IPS DF 6.9 (cell line): ENCODE results near the gene NEURL1B.
"Not testable (repeated sequence)": the region's sequence is repeated elsewhere in the genome, so short reads cannot be mapped to it uniquely, and the experiment has no call there.

Experiments
- DNase-seq: peaks from one replicate; pipeline ENCODE4 v3.0.0-alpha.2; 2013; ENCODE audit warnings: low read depth, low spot score
- H3K27ac ChIP-seq: one replicate; pipeline ENCODE4 v1.5.1; 2013; ENCODE audit warnings: low read length, control low read depth
- H3K27me3 ChIP-seq: 2 replicates; pipeline ENCODE4 v1.6.1; 2013; ENCODE audit warnings: mild to moderate bottlenecking, low read length; ENCODE audit not compliant: control insufficient read depth, insufficient read depth
- H3K36me3 ChIP-seq: 2 replicates; pipeline ENCODE4 v1.6.1; 2013; ENCODE audit warnings: low read length; ENCODE audit not compliant: control insufficient read depth, insufficient read depth
- H3K4me1 ChIP-seq: 2 replicates; pipeline ENCODE4 v1.6.1; 2013; ENCODE audit warnings: low read length; ENCODE audit not compliant: control insufficient read depth, insufficient read depth
- H3K4me3 ChIP-seq: 2 replicates; pipeline ENCODE4 v1.5.1; 2013; ENCODE audit warnings: mild to moderate bottlenecking, low read length
- H3K9me3 ChIP-seq: 2 replicates; pipeline ENCODE4 v1.6.1; 2013; ENCODE audit warnings: low read length, inconsistent platforms; ENCODE audit not compliant: control insufficient read depth, insufficient read depth
- WGBS: extraction: QIAGEN DNeasy Blood & Tissue Kit; methylation state at CpG from one replicate; pipeline ENCODE4 v1.1.7; 2013; ENCODE audit warnings: mixed read lengths, missing lambda C conversion rate; ENCODE audit not compliant: insufficient read length, insufficient coverage; 5-methylcytosine and 5-hydroxymethylcytosine counted together

Gene NEURL1B

GRCh38 chr5:172598251-172599203 is 42.5 kb upstream of the NEURL1B start:
- no peak overlapping the region for H3K27ac ChIP-seq
- no peak for DNase-seq
- H3K4me1 ChIP-seq, result peaks cover 2% of the 10 kb centered on the region; the same call in 1 of the 2 replicates
- H3K27me3 ChIP-seq, result no peaks in the 10 kb centered on the region
- H3K9me3 ChIP-seq, result no peaks in the 10 kb centered on the region
- no peaks in the 10 kb centered on the region for H3K36me3 ChIP-seq
- H3K4me3 ChIP-seq, result no peak overlapping the region
- WGBS, result no CpG with 5 or more reads among the region's 18 CpGs

DNA sequence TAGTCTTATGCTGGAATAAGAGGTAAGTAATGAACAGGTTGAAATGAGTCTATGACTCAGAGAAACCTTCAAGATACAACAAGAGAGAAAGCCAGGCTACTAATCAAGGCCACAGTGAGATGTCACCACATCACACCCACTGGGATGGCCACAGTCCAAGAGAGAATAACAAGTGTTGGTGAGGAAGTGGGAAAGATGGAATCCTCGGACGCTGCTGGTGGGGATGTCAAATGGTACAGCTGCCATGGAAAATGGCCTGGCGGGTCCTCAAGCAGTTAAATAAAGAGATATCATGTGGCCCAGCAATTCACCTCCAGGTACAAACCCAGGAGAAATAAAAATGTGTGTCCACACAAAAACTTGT is 41.9 kb upstream of the NEURL1B start:
- DNase-seq, result no peak
- WGBS, result no CpG with 5 or more reads among the region's 3 CpGs
- Histone ChIP-seq H3K4me3 (no peak overlapping the region), H3K9me3 (no peaks in the 10 kb centered on the region), H3K4me1 (peaks cover 2% of the 10 kb centered on the region; the same call in 1 of the 2 replicates), H3K27ac (no peak overlapping the region), H3K27me3 (no peaks in the 10 kb centered on the region), H3K36me3 (no peaks in the 10 kb centered on the region)

DNA sequence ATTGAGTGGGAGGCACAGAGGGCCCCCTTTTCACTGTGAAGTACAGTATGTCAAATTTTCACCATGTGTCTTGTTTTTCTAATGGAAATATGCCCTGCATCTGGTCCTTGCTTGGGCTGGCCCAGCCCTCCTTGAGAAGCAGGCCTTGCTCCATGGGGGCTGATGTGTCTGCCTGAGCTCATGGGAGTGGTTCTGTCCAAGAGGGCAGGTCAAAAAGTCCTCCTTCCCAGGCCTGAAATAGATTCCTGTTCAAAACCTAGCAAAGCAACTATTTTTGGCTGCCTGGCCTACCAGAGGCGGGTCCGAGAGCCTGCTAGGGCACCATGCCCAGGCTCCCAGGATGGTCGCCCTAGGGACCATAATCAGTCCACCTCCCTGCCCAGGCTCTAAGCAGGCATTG is 40.5 kb upstream of the NEURL1B start:
- no peaks in the 10 kb centered on the region for H3K36me3 ChIP-seq
- no CpG with 5 or more reads among the region's 3 CpGs for WGBS
- no peak for DNase-seq
- no peaks in the 10 kb centered on the region for H3K9me3 ChIP-seq
- no peak overlapping the region for H3K27ac ChIP-seq
- no peak overlapping the region for H3K4me3 ChIP-seq
- H3K4me1 ChIP-seq, result peaks cover 2% of the 10 kb centered on the region; the same call in 1 of the 2 replicates
- H3K27me3 ChIP-seq, result no peaks in the 10 kb centered on the region

- H3K4me1 ChIP-seq, H3K27me3 ChIP-seq, H3K9me3 ChIP-seq, H3K4me3 ChIP-seq, H3K36me3 ChIP-seq, H3K27ac ChIP-seq, DNase-seq: not testable (repeated sequence)
- no CpG with 5 or more reads among the region's 7 CpGs for WGBS
Measured at GRCh38 chr5:172601576-172601975, 39.5 kb upstream of the NEURL1B start.

DNA sequence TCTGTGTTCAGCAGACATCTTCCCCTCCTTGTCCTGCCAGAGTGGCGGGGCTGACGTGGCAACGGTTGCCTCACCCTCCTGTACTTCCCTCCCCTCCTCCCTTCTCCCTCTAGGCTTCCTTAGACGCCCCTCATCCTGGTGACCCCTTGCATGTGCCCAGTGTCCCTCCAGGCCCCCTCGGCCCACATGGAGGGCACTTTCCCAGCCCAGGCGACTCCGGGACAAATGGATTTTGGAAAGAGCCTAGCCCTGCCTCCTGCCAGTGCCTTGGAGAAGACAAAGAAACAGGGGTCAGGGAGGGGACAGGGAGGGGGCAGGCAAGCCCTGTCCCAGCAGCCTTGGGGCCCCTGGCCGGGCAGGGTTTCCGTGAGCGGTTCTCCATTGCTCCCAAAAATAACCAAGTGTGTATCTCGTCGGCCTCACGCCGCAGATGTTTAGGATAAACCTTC is 38.3 kb upstream of the NEURL1B start:
- whole genome bisulfite sequencing, result no CpG with 5 or more reads among the region's 14 CpGs
- no peaks in the 10 kb centered on the region for H3K27me3 ChIP-seq
- H3K4me1 ChIP-seq, result peaks cover 4% of the 10 kb centered on the region; the same call in 1 of the 2 replicates
- H3K9me3 ChIP-seq, result no peaks in the 10 kb centered on the region
- DNase-seq, result no peak
- no peak overlapping the region for H3K27ac ChIP-seq
- H3K4me3 ChIP-seq, result no peak overlapping the region
- H3K36me3 ChIP-seq, result no peaks in the 10 kb centered on the region

DNA sequence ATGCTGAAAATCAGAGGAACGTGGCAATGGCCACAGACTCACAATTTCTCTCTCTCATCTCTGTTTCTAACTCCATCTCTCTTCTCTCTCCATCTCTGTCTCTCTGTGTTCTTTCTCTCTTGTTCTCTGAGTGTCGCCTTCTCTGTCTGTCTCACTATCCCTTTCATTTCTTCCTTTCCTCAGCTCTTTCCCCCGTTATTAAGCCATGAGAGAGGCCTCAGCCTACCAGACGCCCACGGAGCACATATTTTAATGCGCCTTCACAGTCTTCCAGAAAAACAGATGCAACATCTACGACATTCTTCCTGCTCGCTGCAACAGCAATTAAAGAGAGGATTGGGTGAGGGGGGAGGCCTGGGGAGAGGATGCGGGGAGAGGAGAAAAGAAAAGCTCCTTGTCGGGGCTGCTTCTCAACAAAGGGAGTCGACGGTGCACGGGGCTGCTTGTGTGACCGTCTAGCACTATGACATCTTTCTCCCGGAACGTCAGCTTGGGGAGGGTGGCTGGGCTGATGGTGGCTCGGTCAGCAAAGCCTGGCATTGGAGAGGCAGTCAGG is 37.7 kb upstream of the NEURL1B start:
- DNase-seq, result no peak
- H3K27me3 ChIP-seq, result no peaks in the 10 kb centered on the region
- WGBS, result no CpG with 5 or more reads among the region's 17 CpGs
- no peak overlapping the region for H3K4me3 ChIP-seq
- H3K27ac ChIP-seq, result no peak overlapping the region
- no peaks in the 10 kb centered on the region for H3K36me3 ChIP-seq
- H3K9me3 ChIP-seq, result no peaks in the 10 kb centered on the region
- peaks cover 3% of the 10 kb centered on the region; the same call in 1 of the 2 replicates for H3K4me1 ChIP-seq

DNA sequence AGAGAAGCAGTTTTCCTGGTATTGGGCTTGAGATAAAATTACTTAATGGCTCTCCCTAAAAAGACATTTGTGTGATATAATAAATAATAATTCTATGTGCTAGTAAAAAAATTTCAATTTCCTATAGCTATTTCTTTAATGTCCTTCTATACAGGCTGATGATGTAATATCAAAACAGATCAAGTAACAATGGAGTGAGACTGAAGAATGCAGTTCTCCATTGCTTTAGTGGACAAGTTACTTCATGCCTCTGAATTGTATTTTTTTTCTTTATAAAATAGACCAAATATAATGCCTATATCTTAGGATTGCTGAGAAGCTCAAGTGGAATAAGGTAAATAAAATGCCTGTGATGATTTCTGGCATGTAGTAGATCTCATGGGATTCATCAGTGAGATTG is 35.6 kb upstream of the NEURL1B start:
- Histone ChIP-seq H3K4me3 (no peak overlapping the region), H3K36me3 (no peaks in the 10 kb centered on the region), H3K9me3 (no peaks in the 10 kb centered on the region), H3K27me3 (no peaks in the 10 kb centered on the region), H3K27ac (no peak overlapping the region), H3K4me1 (peaks cover 2% of the 10 kb centered on the region; the same call in 1 of the 2 replicates)
- DNase-seq, result no peak

DNA sequence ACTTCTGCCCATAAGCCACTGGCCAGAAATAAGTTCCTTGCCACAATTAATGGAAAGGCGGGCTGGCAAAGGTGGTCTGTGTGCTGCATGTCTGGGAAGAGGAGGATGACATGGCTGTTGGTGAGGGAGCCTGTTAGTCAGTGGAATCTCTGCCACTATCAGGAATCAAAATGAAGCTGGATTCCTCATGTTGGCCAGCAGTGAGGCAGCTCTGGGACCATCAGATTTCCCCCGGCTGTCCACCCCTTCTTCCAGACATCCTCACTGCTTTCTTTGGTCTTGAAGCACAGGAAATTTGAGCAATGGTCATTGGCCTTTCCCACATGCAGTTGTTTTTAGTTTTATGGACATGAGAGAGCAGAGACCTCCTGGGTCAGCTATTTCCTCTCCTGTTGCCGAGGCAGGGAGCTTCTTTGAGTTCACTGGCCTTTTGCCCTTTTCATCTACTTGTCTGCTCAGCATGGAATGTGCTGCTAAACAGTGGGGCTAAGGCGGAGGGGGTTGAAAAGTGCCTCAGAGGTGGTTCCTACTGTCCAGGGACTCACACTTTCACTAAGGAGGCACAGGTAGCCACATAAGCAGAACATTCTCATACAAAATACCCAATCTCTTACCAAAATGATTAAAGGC is 34.8 kb upstream of the NEURL1B start:
- H3K4me1 ChIP-seq, result peaks cover 2% of the 10 kb centered on the region; the same call in 1 of the 2 replicates
- no peak overlapping the region for H3K4me3 ChIP-seq
- H3K27ac ChIP-seq, result no peak overlapping the region
- H3K36me3 ChIP-seq, result no peaks in the 10 kb centered on the region
- no CpG with 5 or more reads among the region's 4 CpGs for WGBS
- no peaks in the 10 kb centered on the region for H3K27me3 ChIP-seq
- DNase-seq, result no peak
- no peaks in the 10 kb centered on the region for H3K9me3 ChIP-seq

GRCh38 chr5:172607213-172607793 is 33.8 kb upstream of the NEURL1B start:
- no peaks in the 10 kb centered on the region for H3K36me3 ChIP-seq
- WGBS, result no CpG with 5 or more reads among the region's 6 CpGs
- H3K9me3 ChIP-seq, result no peaks in the 10 kb centered on the region
- DNase-seq, result no peak
- H3K27ac ChIP-seq, result no peak overlapping the region
- no peaks in the 10 kb centered on the region for H3K27me3 ChIP-seq
- no peak overlapping the region for H3K4me3 ChIP-seq
- peaks cover 2% of the 10 kb centered on the region; the same call in 1 of the 2 replicates for H3K4me1 ChIP-seq

DNA sequence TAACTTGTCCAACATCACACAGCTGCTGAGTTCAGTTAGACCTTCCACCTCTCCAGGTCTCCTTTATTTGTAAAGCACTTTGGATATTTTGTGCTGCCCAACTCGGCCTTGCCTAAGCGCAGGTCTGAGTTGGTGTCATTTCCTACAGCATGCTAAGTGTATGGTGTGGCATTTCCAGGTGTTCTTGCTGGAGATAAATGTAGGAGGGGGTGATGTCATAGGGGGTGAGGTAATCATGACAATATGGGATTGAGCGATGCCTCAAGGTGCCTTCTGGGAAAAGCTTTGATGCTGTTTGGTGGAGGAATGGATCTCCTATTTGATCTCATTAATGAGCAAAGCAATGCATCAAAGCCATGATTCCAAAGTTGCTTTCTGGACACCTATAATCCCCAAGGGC is 32.3 kb upstream of the NEURL1B start:
- no peaks in the 10 kb centered on the region for H3K9me3 ChIP-seq
- H3K27ac ChIP-seq, result no peak overlapping the region
- no peaks in the 10 kb centered on the region for H3K27me3 ChIP-seq
- DNase-seq, result no peak
- WGBS, result no CpG with 5 or more reads among the region's 3 CpGs
- H3K4me1 ChIP-seq, result 0 out of 2 replicates have a peak, but pooled peaks cover 2% of the 10 kb centered on the region
- H3K36me3 ChIP-seq, result no peaks in the 10 kb centered on the region
- H3K4me3 ChIP-seq, result no peak overlapping the region
